NCI-H1417 (cell line): ENCODE data around the gene PCDHGA6.
"Not testable (repeated sequence)": the region's sequence is repeated elsewhere in the genome, so short reads cannot be mapped to it uniquely, and the experiment has no call there.

Experiments
- DNase-seq, 3 experiments: peaks; one replicate each; lab custom pipeline; 2025; lab: John Stamatoyannopoulos, UW

Gene PCDHGA6

DNA sequence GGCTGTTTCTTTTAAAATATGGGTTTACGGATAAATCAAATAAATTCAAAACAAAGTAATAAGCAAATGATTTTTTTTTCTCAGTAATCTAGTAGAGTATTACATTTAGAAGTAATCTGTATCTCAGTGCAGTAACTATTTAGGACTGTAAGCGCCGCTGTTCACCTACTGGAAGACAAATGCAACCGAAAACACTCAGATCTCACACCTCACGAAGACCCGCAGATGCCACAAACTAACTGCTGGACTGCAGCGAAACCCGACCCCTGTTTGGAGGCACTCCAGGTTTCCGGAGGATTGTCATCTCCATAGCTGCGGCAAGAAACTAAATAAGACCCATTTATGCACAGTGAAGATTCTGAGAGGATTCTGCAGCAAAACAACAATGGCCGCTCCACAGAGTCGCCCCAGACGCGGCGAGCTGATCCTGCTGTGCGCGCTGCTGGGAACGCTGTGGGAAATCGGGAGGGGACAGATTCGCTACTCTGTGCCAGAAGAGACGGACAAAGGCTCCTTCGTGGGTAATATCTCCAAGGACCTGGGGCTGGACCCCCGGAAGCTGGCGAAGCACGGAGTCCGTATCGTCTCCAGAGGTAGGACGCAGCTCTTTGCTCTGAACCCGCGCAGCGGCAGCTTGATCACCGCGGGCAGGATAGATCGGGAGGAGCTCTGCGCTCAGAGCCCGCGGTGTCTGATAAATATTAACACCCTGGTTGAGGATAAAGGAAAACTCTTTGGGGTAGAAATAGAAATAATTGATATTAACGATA is 18.9 kb downstream of the PCDHGA6 start, which contains the start of gene PCDHGA8:
PCDHGA8 (plus strand) TSS at position 205 of the 770 bp plus-strand sequence; CDS start at position 386, 181 bp downstream.
- no peak for DNase-seq

DNA sequence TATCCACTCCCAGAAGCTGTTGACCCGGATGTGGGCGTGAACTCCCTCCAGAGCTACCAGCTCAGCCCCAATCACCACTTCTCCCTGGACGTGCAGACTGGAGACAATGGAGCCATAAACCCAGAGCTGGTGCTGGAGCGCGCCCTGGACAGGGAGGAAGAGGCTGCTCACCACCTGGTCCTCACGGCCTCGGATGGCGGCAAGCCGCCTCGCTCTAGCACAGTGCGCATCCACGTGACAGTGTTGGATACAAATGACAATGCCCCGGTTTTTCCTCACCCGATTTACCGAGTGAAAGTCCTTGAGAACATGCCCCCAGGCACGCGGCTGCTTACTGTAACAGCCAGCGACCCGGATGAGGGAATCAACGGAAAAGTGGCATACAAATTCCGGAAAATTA is 19.6 kb downstream of the PCDHGA6 start:
- no peak for DNase-seq

DNA sequence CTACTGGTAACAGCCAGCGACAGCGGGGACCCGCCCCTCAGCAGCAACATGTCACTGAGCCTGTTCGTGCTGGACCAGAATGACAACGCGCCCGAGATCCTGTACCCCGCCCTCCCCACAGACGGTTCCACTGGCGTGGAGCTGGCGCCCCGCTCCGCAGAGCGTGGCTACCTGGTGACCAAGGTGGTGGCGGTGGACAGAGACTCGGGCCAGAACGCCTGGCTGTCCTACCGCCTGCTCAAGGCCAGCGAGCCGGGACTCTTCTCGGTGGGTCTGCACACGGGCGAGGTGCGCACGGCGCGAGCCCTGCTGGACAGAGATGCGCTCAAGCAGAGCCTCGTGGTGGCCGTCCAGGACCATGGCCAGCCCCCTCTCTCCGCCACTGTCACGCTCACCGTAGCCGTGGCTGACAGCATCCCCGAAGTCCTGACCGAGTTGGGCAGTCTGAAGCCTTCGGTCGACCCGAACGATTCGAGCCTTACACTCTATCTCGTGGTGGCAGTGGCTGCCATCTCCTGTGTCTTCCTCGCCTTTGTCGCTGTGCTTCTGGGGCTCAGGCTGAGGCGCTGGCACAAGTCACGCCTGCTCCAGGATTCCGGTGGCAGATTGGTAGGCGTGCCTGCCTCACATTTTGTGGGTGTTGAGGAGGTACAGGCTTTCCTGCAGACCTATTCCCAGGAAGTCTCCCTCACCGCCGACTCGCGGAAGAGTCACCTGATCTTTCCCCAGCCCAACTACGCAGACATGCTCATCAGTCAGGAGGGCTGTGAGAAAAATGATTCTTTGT is 20.9 kb downstream of the PCDHGA6 start:
- DNase-seq: not testable (repeated sequence)

DNA sequence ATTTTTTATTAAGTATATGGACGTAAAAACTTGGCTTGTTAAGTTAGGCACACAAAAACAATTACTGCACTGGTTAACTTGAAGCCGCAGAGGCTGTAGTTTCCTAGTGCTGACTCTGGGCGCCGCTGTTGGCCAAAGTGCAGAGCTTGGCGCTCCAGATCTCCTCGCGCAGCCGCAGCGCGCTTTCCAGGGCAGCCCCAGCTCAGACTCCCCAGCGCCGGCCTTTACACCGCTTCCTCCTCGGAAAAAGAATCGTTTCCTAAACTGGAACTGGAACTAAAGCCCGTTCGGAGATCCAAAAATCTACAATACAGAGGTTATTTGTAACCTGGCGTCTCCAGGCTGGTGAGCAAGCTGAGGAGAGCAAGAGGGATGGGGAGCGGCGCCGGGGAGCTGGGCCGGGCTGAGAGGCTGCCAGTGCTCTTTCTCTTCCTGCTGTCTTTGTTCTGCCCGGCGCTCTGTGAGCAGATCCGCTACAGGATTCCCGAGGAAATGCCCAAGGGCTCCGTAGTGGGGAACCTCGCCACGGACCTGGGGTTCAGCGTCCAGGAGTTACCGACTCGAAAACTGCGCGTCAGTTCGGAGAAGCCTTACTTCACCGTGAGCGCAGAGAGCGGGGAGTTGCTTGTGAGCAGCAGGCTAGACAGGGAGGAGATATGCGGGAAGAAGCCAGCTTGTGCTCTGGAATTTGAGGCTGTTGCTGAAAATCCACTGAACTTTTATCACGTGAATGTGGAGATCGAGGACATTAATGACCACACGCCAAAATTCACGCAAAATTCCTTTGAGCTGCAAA is 24.3 kb downstream of the PCDHGA6 start, which contains the start of gene PCDHGB5:
PCDHGB5 (plus strand) TSS at position 192 of the 796 bp plus-strand sequence; CDS start at position 373, 181 bp downstream.
- peak in 1 of 3 experiments; percentile 50 for DNase-seq

DNA sequence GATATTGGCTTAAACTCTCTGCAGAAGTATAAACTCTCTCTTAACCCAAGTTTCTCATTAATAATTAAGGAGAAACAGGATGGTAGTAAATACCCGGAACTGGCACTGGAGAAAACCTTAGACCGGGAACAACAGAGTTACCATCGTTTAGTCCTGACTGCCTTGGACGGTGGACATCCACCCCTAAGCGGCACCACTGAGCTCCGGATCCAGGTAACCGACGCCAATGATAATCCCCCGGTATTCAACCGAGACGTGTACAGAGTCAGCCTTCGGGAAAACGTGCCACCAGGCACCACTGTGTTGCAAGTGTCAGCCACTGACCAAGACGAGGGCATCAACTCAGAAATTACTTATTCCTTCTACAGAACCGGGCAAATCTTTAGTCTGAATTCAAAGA is 24.9 kb downstream of the PCDHGA6 start:
- no peak for DNase-seq

DNA sequence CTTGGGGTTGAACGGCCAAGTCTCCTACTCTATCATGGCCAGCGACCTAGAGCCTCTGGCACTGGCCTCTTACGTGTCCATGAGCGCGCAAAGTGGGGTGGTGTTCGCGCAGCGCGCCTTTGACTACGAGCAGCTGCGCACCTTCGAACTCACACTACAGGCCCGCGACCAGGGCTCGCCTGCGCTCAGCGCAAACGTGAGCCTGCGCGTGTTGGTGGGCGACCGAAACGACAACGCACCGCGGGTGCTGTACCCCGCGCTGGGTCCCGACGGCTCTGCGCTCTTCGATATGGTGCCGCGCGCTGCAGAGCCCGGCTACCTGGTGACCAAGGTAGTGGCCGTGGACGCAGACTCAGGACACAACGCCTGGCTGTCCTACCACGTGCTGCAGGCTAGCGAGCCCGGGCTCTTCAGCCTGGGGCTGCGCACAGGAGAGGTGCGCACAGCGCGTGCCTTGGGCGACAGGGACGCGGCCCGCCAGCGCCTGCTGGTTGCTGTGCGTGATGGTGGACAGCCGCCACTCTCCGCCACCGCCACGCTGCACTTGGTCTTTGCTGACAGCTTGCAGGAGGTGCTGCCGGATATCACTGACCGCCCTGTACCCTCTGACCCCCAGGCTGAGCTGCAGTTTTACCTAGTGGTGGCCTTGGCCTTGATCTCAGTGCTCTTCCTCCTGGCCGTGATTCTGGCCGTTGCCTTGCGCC is 26.0 kb downstream of the PCDHGA6 start:
- no peak for DNase-seq

DNA sequence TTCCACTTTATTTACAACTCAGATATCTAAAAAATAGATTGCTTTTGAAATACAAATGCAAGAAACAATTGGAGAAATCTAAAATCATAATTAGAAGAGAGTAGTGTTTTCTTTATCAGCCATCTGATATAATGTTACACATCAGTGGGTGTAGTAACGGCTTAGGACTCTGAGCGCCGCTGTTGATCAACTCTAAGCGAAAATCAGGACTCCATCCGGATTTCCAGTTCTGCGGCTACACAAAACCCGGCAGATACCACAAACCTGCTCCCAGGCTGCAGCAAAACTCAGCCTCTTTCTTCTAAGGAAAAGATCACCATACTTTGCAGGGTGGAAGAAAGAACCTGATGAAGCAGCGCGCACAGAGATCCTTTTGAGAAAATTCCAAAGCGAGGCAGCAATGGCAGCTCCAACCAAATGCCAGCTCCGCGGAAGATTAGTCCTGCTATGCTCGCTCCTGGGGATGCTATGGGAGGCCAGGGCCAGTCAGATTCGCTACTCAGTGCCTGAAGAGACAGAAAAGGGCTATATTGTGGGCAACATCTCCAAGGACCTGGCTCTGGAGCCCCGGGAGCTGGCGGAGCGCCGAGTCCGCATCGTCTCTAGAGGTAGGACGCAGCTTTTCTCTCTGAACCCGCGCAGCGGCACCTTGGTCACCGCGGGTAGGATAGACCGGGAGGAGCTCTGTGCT is 29.0 kb downstream of the PCDHGA6 start, which contains the start of gene PCDHGA9:
PCDHGA9 (plus strand) TSS at position 226 of the 691 bp plus-strand sequence; CDS start at position 401, 175 bp downstream.
- DNase-seq: peak in 1 of 3 experiments; percentile 1

DNA sequence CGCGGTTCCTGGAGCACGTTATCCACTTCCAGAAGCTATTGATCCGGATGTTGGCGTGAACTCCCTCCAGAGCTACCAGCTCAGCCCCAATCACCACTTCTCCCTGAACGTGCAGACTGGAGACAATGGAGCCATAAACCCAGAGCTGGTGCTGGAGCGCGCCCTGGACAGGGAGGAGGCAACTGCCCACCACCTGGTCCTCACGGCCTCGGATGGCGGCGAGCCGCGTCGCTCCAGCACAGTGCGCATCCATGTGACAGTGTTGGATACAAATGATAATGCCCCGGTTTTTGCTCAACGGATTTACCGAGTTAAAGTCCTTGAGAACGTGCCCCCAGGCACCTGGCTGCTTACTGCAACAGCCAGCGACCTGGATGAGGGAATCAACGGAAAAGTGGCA is 29.7 kb downstream of the PCDHGA6 start:
- no peak for DNase-seq

DNA sequence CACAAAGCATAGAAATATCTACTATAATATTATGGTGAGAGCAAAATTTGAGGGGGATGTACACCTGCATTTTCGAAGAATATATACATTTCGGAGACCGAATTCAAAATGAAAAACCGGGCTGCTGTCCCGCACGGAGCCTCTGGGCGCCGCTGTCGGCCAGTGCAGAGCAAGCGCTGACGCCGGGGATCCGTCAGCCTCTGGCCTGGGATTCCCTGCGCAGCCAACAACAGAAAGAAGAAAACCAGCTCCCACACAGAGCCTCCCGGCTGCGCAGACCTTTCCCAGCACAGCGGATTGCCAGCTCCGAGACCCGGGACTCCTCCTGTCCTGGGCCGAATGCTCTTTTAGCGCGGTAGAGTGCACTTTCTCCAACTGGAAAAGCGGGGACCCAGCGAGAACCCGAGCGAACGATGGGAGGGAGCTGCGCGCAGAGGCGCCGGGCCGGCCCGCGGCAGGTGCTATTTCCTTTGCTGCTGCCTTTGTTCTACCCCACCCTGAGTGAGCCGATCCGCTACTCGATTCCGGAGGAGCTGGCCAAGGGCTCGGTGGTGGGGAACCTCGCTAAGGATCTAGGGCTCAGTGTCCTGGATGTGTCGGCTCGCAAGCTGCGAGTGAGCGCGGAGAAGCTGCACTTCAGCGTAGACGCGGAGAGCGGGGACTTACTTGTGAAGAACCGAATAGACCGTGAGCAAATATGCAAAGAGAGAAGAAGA is 34.3 kb downstream of the PCDHGA6 start, which contains the start of gene PCDHGB6:
PCDHGB6 (plus strand) TSS at position 232 of the 716 bp plus-strand sequence; CDS start at position 414, 182 bp downstream.
- DNase-seq: not testable (repeated sequence)

DNA sequence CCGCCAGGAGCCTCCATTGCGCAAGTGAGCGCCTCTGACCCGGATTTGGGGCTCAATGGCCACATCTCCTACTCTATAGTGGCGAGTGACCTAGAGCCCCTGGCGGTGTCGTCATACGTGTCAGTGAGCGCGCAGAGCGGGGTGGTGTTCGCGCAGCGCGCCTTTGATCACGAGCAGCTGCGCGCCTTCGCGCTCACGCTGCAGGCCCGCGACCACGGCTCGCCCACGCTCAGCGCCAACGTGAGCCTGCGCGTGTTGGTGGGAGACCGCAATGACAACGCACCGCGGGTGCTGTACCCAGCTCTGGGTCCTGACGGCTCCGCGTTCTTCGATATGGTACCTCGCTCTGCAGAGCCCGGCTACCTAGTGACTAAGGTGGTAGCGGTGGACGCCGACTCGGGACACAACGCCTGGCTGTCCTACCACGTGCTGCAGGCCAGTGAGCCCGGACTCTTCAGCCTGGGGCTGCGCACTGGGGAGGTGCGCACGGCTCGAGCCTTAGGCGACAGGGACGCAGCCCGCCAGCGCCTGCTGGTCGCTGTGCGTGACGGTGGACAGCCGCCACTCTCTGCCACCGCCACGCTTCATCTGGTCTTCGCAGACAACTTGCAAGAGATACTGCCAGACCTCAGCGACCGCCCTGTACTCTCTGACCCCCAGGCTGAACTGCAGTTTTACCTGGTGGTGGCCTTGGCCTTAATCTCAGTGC is 36.1 kb downstream of the PCDHGA6 start:
- no peak for DNase-seq

DNA sequence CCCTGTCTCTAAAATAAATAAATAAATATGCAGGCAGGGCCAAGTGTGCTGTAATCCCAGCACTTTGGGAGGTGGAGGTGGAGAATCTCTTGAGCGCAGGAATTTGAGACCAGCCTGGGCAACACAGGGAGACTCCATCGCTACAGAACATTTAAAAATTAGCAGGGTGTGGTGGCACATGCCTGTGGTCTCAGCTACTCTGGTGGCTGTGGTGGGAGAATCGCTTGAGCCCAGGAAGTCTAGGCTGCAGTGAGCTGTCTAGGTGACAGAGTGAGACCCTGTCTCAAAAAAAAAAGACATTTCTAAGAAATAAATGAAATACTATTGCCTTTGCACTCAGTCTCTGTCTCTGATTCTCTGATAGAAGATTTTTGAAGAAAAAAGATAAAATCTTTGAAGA is 37.9 kb downstream of the PCDHGA6 start:
- no peak for DNase-seq

DNA sequence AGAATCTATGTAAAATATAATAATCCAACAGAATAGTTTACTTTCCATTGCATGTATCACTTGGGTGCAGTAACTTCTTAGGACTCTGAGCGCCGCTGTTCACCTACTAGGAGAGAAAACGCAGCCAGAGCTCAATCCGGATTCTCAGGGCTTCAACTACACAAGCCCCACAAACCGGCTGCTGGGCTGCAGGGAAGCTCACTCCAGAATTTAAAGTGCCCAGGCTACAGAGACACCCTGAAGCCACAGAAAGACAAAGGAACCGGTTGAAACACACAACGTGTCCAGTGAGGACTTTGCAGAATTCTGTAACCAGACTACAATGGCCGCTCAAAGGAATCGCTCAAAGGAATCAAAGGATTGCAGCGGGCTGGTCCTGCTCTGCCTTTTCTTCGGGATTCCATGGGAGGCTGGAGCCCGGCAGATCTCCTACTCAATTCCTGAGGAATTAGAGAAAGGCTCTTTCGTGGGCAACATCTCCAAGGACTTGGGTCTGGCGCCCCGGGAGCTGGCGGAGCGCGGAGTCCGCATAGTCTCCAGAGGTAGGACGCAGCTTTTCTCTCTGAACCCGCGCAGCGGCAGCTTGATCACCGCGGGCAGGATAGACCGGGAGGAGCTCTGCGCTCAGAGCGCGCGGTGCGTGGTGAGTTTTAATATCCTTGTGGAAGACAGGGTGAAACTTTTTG is 39.3 kb downstream of the PCDHGA6 start, which contains the start of gene PCDHGA10:
PCDHGA10 (plus strand) TSS at position 134 of the 686 bp plus-strand sequence; CDS start at position 323, 189 bp downstream.
- peak in 1 of 3 experiments; percentile 1 for DNase-seq

DNA sequence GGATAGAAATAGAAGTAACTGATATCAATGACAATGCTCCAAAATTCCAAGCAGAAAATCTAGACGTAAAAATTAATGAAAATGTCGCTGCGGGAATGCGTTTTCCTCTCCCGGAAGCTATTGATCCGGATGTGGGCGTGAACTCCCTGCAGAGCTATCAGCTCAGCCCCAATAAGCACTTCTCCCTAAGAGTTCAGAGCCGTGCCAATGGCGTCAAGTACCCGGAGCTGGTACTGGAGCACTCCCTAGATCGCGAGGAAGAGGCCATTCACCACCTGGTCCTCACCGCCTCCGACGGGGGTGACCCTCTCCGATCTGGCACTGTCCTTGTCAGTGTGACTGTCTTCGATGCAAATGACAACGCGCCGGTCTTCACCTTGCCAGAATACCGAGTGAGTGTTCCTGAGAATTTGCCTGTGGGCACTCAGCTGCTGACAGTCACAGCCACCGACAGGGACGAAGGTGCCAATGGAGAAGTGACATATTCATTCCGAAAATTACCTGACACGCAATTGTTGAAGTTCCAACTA is 39.9 kb downstream of the PCDHGA6 start:
- DNase-seq: no peak

DNA sequence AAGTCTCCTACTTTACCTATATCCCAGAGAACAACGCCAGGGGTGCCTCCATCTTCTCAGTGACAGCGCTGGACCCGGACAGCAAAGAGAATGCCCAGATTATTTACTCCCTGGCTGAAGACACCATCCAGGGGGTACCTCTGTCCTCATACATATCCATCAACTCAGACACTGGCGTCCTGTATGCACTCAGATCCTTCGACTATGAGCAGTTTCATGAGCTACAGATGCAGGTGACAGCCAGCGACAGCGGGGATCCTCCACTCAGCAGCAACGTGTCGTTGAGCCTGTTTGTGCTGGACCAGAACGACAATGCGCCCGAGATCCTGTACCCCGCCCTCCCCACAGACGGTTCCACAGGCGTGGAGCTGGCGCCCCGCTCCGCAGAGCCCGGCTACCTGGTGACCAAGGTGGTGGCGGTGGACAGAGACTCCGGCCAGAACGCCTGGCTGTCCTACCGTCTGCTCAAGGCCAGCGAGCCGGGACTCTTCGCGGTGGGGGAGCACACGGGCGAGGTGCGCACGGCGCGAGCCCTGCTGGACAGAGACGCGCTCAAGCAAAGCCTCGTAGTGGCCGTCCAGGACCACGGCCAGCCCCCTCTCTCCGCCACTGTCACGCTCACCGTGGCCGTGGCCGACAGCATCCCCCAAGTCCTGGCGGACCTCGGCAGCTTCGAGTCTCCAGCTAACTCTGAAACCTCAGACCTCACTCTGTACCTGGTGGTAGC is 41.0 kb downstream of the PCDHGA6 start:
- DNase-seq: not testable (repeated sequence)

DNA sequence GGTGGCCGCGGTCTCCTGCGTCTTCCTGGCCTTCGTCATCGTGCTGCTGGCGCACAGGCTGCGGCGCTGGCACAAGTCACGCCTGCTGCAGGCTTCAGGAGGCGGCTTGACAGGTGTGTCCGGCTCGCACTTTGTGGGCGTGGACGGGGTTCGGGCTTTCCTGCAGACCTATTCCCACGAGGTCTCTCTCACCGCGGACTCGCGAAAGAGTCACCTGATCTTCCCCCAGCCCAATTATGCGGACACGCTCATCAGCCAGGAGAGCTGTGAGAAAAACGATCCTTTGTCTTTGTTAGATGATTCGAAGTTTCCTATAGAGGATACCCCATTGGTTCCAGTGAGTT is 41.6 kb downstream of the PCDHGA6 start:
- not testable (repeated sequence) for DNase-seq

DNA sequence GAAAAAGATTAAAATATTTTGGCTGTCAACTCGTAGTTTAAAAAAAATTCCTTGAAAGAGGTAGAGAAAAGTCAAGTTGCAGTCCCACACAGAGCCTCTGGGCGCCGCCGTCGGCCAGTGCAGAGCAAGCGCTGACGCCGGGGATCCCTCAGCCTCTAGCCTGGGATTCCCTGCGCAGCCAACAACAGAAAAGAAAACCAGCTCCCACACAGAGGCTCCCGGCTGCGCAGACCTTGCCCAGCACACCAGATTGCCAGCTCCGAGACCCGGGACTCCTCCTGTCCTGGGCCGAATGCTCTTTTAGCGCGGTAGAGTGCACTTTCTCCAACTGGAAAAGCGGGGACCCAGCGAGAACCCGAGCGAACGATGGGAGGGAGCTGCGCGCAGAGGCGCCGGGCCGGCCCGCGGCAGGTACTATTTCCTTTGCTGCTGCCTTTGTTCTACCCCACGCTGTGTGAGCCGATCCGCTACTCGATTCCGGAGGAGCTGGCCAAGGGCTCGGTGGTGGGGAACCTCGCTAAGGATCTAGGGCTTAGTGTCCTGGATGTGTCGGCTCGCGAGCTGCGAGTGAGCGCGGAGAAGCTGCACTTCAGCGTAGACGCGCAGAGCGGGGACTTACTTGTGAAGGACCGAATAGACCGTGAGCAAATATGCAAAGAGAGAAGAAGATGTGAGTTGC is 43.9 kb downstream of the PCDHGA6 start, which contains the start of gene PCDHGB7:
PCDHGB7 (plus strand) TSS at position 184 of the 679 bp plus-strand sequence; CDS start at position 367, 183 bp downstream.
- DNase-seq: not testable (repeated sequence)
